ENCODE measurements around the gene EMC9.
A peak's percentile ranks its signal among the peaks of the same experiment; 100 is the strongest.

EMC9 gene

GRCh38 chr14:24131549-24131966 lies 9.8 kb downstream of the EMC9 start:
- DNase-seq (ENCODE audit: low spot score), result no peak

DNA sequence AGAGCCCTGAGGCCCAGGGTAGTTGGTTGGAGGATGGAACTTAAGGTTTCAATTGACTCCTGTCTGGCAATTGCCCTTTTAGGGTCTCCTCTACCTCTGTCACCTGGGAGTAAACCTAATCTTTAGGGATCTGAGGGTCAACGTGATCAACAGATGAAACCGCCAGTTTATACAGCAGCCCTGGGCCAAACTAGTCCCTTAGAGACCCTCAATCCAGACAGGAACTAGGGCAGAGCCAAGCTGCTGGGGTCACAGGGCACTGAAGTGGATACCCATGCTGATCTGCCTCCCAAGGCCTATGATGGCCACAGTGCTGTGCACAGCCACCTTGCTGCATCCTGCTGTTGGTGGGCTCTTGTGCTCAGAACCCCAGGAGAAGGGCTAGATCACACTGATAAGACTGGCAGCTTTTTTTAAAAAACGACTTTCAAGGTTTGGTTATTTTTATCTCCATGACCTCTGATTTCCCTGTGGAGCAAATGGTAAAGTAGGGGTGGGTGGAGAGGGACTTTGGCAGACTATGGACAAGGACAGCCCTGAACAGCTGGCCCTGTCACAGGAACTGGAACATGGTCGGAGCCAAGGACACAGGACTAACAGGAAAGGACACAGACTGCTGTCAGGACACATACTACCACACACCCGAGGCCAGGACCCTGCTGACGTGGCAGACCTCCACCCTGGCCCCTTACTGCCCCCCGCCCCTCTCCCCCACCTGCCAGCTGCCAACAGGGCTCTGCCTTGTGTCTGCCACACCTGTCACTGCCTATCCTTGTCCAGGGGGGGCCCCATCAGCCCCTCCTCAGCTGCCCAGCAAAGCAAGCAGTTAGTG lies 10.5 kb downstream of the EMC9 start:
- no peak for DNase-seq (ENCODE audit: low spot score)

- DNase-seq (ENCODE audit: low spot score), result no peak
Observed at GRCh38 chr14:24130380-24130716, 11.0 kb downstream of the EMC9 start, which contains the start of gene FITM1. Gene FITM1, plus strand, starts transcription at chr14:24130659. Its CDS starts 905 bp downstream, at chr14:24131564.

DNA sequence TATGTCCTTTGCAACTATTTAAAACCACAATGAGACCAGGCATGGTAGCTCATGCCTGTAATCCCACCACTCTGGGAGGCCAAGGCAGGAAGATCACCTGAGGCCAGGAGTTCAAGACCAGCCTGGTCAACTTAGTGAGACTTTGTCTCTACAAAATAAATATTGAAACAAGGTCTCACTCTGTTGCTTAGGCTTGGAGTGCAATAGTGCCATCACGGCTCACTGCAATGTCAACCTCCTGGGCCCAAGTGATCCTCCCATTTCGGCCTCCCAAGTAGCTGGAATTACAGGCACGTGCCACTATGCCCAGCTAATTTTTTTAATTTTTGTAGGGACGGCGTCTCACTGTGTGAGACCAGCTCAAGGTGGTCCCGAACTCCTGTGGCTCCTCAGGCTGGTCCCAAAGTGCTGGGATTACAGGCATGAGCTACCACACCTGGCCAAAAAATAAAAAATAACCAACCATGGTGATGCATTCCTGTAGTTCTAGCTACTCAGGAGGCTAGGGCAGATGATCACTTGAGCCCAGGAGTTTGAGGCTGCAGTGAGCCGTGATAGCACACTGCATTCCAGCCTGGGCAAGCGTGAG lies 11.9 kb downstream of the EMC9 start:
- no peak for DNase-seq (ENCODE audit: low spot score)

DNA sequence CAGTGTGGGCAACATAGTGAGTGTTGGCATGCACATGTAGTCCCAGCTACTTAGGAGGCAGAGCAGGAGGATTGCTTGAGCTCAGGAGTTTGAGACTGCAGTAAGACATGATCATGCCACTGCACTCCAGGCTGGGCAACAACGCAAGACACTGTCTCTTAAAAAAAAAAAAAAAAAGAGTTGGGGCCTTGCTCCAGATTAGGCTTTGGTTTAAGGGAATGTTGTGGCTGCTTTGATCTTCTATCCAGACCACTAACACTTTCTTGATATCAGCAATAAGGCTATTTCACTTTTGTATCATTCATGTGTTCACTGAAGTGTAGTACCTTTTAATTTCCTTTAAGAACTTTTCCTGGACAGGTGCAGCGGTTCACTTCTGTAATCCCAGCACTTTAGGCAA lies 13.7 kb downstream of the EMC9 start:
- no peak for DNase-seq (ENCODE audit: low spot score)

DNA sequence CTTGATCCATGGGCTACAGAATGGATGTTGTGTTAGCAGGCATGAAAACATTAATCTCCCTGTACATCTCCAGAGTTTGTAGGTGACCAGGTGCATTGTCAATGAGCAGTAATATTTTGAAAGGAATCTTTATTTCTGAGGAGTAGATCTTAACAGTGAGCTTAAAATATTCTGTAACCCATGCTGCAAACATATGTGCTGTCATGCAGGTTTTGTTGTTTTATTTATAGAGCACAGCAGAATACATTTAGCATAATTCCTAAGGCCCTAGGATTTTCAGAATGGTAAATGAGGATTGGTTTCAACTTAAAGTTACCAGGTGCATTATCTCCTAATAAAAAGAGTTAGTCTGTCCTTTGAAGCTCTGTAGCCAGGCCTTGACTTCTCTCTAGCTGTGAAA lies 14.5 kb downstream of the EMC9 start:
- no peak for DNase-seq (ENCODE audit: low spot score)

GRCh38 chr14:24123424-24124417 lies 17.7 kb downstream of the EMC9 start:
- DNase-seq (ENCODE audit: low spot score), result no peak

- no peak for DNase-seq (ENCODE audit: low spot score)
Observed at GRCh38 chr14:24122898-24123297, 18.5 kb downstream of the EMC9 start.

GRCh38 chr14:24122416-24122815 lies 19.0 kb downstream of the EMC9 start:
- DNase-seq (ENCODE audit: low spot score), result no peak

DNA sequence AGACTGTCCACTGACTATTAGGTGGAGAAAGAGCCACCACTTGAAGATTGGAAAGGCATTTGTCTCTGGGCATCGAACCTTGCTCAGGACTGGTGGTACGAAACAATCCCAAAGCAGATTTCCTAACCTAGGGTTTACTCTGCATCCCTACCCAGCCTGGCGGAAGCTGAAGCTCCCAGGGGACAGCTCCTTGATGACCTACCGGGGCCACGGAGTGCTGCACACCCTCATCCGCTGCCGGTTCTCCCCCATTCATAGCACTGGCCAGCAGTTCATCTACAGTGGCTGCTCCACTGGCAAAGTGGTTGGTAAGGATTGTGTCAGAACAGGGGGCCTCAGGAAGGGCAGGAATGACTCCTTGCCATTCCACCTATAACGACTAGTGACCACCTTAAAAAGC lies 20.2 kb downstream of the EMC9 start:
- no peak for DNase-seq (ENCODE audit: low spot score)

- DNase-seq (ENCODE audit: low spot score), result no peak
Observed at GRCh38 chr14:24119691-24120090, 21.7 kb downstream of the EMC9 start.

GRCh38 chr14:24117179-24117578 lies 24.2 kb downstream of the EMC9 start:
- no peak for DNase-seq (ENCODE audit: low spot score)

GRCh38 chr14:24116128-24116814 lies 25.1 kb downstream of the EMC9 start:
- DNase-seq (ENCODE audit: low spot score), result no peak

- no peak for DNase-seq (ENCODE audit: low spot score)
Observed at GRCh38 chr14:24115422-24116127, 25.8 kb downstream of the EMC9 start.

DNA sequence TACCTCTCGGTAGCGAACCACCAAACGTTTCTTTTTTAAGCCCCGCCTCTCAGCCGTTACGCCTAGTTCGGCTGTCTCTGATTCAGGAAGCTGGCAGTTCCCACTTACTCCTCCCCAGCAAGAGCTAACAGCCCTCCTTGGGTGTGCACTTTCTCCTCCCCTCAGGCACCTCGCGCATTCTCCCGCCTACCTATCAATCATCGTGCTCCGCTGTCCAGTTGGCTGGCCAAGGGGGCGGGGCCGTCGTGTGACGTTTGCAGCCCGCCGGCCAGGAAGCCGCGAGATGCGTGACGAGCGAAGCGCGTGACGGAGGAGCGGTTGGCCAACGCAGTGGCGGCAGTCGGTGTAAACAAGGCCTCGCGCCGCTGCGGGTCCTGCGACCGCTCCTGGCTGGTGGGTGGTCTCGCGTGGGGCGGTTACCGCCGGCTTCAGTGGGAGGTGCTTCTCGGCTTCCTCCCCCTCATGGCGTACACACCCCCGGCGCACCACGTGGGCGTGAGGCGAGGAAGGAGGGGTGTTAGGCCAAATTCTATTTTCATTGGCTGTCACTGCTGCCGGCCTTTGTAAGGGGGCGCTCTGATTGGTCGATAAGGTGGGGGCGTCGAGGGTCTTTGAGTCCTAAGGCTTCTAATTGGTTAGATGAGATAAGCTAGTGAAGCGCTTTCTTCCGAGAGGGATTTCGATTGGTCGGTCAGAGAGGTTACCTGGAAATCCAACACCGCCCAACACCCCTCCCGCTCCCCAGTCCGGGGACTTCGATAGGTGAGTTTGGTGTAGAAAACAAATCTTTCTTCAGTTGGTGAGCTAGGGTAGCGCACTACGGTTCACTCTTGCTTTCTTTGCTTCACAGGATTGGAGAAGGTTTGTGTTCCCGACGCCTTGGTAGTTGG lies 26.6 kb downstream of the EMC9 start, which contains the start of the genes DCAF11 and NRL:
Gene DCAF11 (plus strand): TSS at position 246 of the 890 bp plus-strand sequence. CDS start 818 bp downstream, outside the sequence.
Gene NRL (minus strand): TSS at position 418 of the 890 bp plus-strand sequence. CDS start 32,101 bp downstream, outside the sequence.
- peak; percentile 100 for DNase-seq (ENCODE audit: low spot score)

- peak; percentile 80 for DNase-seq (ENCODE audit: low spot score)
Observed at GRCh38 chr14:24113801-24114531, 27.4 kb downstream of the EMC9 start.

DNA sequence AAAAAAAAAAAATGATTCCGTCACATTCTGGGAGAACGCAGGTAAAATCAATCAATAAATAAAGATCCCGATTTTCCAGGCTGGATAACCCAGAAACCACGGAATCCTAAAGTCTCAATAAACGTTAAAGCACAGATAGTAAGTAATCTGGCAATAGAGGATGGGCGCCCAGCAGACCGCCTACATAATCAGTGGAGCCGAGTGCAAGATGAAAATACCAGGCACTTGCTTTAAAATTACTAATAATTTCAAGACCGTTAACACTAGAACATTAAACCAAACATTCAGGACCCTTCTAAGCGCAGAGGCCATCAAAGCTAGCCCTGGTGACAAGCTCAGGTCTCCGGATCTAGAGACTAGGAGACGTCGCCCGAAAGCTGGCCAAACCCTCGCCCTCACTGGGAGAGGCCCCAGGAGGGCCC lies 28.0 kb downstream of the EMC9 start:
- DNase-seq (ENCODE audit: low spot score), result no peak

- no peak for DNase-seq (ENCODE audit: low spot score)
Observed at GRCh38 chr14:24110523-24110922, 30.9 kb downstream of the EMC9 start.

- no peak for DNase-seq (ENCODE audit: low spot score)
Observed at GRCh38 chr14:24110060-24110459, 31.3 kb downstream of the EMC9 start.

Data from CD4-positive, alpha-beta T cell treated with Interleukin-2 at 100 ng/mL for 4 hours (primary cell).